ENCODE data around the gene HIF1AN. TPM values are rescaled to one million over a fixed set of nuclear protein-coding genes. Genes with fewer than 3 reads are reported as not detected.

HIF1AN gene
- total RNA-seq, 1 donor from 2014 or later, result 16.9 TPM

GRCh38 chr10:100498059-100498458 lies 37.7 kb upstream of the HIF1AN start:
- TF ChIP-seq POLR2AphosphoS5 (IDR thresholded peaks at IDR 0.05; ENCODE audit: insufficient read depth in 1 of 2, low read depth in 1 of 2) (no peak), POLR2A (IDR thresholded peaks at IDR 0.05) (no peak), CTCF (IDR thresholded peaks at IDR 0.05) (no peak)
- Histone ChIP-seq H3K4me3 (no peak overlapping the region), H3K36me3 (peaks cover 0 to 24% of the 10 kb centered on the region in 2 donors), H3K4me1 (no peaks in the 10 kb centered on the region), H3K27me3 (no peaks in the 10 kb centered on the region), H3K27ac (no peak overlapping the region), H3K9me3 (no peaks in the 10 kb centered on the region)
- intact Hi-C loops (cut with DNase I), result no loop called here
- DNase-seq (ENCODE audit: extremely low spot score in 2 of 2), result no peak

GRCh38 chr10:100501423-100501822 lies 34.3 kb upstream of the HIF1AN start:
- Histone ChIP-seq H3K4me1 (no peaks in the 10 kb centered on the region), H3K9me3 (no peaks in the 10 kb centered on the region), H3K36me3 (peaks cover 0 to 24% of the 10 kb centered on the region in 2 donors), H3K27ac (no peak overlapping the region), H3K27me3 (no peaks in the 10 kb centered on the region), H3K4me3 (no peak overlapping the region)
- TF ChIP-seq POLR2A (IDR thresholded peaks at IDR 0.05), result no peak
- no peak for TF ChIP-seq POLR2AphosphoS5 (IDR thresholded peaks at IDR 0.05; ENCODE audit: insufficient read depth in 1 of 2, low read depth in 1 of 2)
- TF ChIP-seq CTCF (IDR thresholded peaks at IDR 0.05), result no peak
- intact Hi-C loops (cut with DNase I), result loop anchor here (5.0 kb wide), 1 partner anchor 324 kb away; no protein-coding TSS in a partner anchor
- DNase-seq (ENCODE audit: extremely low spot score in 2 of 2), result no peak

- Histone ChIP-seq H3K27me3 (no peaks in the 10 kb centered on the region), H3K27ac (no peak overlapping the region), H3K9me3 (no peaks in the 10 kb centered on the region), H3K36me3 (peaks cover 0 to 30% of the 10 kb centered on the region in 2 donors), H3K4me3 (no peak overlapping the region), H3K4me1 (no peaks in the 10 kb centered on the region)
- TF ChIP-seq POLR2A (IDR thresholded peaks at IDR 0.05) (no peak), POLR2AphosphoS5 (IDR thresholded peaks at IDR 0.05; ENCODE audit: insufficient read depth in 1 of 2, low read depth in 1 of 2) (no peak), CTCF (IDR thresholded peaks at IDR 0.05) (no peak)
- DNase-seq (ENCODE audit: extremely low spot score in 2 of 2), result no peak
- intact Hi-C loops (cut with DNase I), result loop anchor here (5.0 kb wide), 1 partner anchor 326 kb away; no protein-coding TSS in a partner anchor
These were observed 32.7 kb upstream of the HIF1AN start for GRCh38 chr10:100502926-100503494.

GRCh38 chr10:100504096-100504495 lies 31.6 kb upstream of the HIF1AN start:
- no peak for DNase-seq (ENCODE audit: extremely low spot score in 2 of 2)
- no peaks in the 10 kb centered on the region for H3K9me3 ChIP-seq
- intact Hi-C loops (cut with DNase I), result loop anchor here (5.0 kb wide), 1 partner anchor 327 kb away; no protein-coding TSS in a partner anchor
- no peaks in the 10 kb centered on the region for H3K4me1 ChIP-seq
- no peak overlapping the region for H3K4me3 ChIP-seq
- TF ChIP-seq CTCF (IDR thresholded peaks at IDR 0.05) (no peak), POLR2AphosphoS5 (IDR thresholded peaks at IDR 0.05; ENCODE audit: insufficient read depth in 1 of 2, low read depth in 1 of 2) (no peak), POLR2A (IDR thresholded peaks at IDR 0.05) (no peak)
- no peaks in the 10 kb centered on the region for H3K27me3 ChIP-seq
- peaks cover 0 to 27% of the 10 kb centered on the region in 2 donors for H3K36me3 ChIP-seq
- H3K27ac ChIP-seq, result no peak overlapping the region

- H3K4me3 ChIP-seq, result no peak overlapping the region
- DNase-seq (ENCODE audit: extremely low spot score in 2 of 2), result no peak
- no peaks in the 10 kb centered on the region for H3K9me3 ChIP-seq
- no peak overlapping the region for H3K27ac ChIP-seq
- TF ChIP-seq CTCF (IDR thresholded peaks at IDR 0.05) (no peak), POLR2A (IDR thresholded peaks at IDR 0.05) (no peak), POLR2AphosphoS5 (IDR thresholded peaks at IDR 0.05; ENCODE audit: insufficient read depth in 1 of 2, low read depth in 1 of 2) (no peak)
- H3K36me3 ChIP-seq, result peaks cover 0 to 27% of the 10 kb centered on the region in 2 donors
- no peaks in the 10 kb centered on the region for H3K4me1 ChIP-seq
- no peaks in the 10 kb centered on the region for H3K27me3 ChIP-seq
- intact Hi-C loops (cut with DNase I), result no loop called here
These were observed 30.6 kb upstream of the HIF1AN start for GRCh38 chr10:100505164-100505563.
